ENCODE data around the gene KSR2. TPM values are rescaled to one million over a fixed set of nuclear protein-coding genes. Genes with fewer than 3 reads are reported as not detected.
"Not testable (repeated sequence)": the region's sequence is repeated elsewhere in the genome, so short reads cannot be mapped to it uniquely, and the experiment has no call there.

Gene KSR2
- total RNA-seq, 2 donors from 2014 or later: 0.02 to 0.04 TPM

DNA sequence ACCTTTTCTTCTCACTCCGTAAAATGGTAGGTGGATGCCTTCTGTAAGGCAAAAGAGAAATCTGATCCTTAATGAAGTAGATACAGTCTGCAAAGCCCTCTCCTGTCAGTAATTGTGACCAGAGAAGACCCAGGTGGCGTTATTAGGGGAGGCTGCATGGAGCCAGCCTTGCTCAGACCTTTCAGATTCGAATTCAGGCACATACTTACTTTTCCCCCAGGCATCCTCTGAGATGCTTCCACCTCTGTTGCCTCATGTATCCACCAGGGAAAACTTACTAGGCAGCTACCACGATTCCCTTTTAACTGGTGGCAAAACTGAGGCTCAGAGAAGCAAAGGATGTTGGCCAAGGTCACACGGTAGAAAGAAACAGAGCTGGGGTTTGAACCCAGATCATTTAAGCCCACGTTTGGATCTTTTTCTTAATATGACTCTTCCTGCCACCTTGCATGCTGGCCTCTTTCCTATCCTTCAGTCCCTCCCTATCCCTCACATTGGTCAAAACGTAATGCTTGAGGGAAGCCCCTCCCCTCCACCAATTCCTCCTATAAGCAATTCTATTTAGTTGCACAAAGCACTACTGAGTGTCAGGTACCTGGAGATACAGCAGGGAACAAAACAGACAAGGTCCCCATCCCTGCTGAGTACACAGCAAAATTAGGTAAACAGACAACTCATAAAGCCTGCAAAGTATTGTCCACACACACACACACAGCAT, 179.4 kb downstream of the KSR2 start:
- ATAC-seq (no peak), DNase-seq (ENCODE audit: low spot score in 2 of 2) (no peak)
- Mint-ChIP-seq H3K27ac (no peak overlapping the region), H3K36me3 (peaks cover 0 to 3% of the 10 kb centered on the region in 2 donors), H3K9me3 (peaks cover 8 to 9% of the 10 kb centered on the region in 2 donors)

- Mint-ChIP-seq H3K9me3 (peaks cover 0 to 2% of the 10 kb centered on the region in 2 donors), H3K27ac (no peak overlapping the region), H3K36me3 (no peaks in the 10 kb centered on the region)
- no peak for DNase-seq (ENCODE audit: low spot score in 2 of 2)
- ATAC-seq: no peak
Observed at GRCh38 chr12:117778656-117779055, 190.1 kb downstream of the KSR2 start.

DNA sequence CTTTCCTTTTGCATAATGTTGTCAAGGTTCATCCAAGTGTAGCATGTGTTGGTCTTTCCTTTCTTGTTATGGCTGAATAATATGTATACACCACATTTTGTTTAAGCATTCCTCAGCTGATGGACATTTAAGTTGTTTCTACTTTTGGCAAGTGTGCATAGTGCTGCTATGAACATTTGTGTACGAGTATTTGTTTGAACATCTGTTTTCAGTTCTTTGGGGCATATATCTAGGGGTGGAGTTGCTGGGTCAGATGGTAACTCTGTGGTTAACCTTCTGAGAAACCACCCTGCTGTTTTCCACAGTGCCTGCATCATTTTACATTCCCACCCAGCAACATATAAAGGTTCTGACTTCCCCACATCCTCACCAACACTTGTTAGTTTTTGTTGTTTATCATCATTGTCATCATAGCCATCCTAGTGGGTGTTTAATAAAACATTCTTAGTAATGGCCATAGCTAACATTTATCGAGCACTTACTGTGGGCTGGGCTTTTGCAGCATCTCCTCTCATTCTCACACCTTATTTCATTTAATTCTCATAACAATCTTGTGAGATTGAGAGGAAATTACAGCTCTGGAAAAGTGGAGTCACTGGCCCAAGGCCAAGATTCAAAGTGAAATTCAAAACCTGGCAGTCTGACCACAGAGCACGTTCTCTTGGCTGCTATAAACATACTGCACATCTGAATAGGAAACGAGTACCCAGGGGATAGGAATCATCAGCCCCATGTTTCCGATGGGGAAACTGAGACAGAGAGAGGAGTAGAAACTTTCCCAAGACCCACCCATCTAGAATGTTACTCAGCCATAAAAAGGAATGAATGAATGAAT, 193.6 kb downstream of the KSR2 start:
- Mint-ChIP-seq H3K27ac (no peak overlapping the region), H3K36me3 (no peaks in the 10 kb centered on the region), H3K9me3 (no peaks in the 10 kb centered on the region)
- no peak for DNase-seq (ENCODE audit: low spot score in 2 of 2)
- ATAC-seq: peak in 1 of 2 donors; percentile 46

GRCh38 chr12:117768860-117769259, 199.9 kb downstream of the KSR2 start:
- no peak for ATAC-seq
- Mint-ChIP-seq H3K27ac (no peak overlapping the region), H3K9me3 (peaks cover 12 to 15% of the 10 kb centered on the region in 2 donors), H3K36me3 (peaks cover 0 to 14% of the 10 kb centered on the region in 2 donors)
- no peak for DNase-seq (ENCODE audit: low spot score in 2 of 2)

DNA sequence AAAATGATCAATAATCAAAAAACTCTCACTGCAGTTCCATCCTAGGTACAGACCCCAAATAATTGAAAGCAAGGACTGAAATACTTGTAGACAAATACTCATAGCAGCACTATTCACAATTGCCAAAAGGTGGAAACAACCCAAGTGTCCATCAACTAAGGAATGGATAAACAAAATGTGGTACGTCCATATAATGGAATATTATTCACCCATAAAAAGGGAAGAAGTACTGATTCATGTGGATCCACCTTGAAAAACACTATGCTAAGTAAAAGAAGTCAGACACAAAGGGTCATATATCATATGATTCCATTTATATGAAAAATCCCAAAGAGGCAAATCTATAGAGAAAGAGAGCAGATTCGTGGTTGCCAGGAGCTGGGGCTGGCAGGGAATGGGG, 202.8 kb downstream of the KSR2 start:
- no peak for DNase-seq (ENCODE audit: low spot score in 2 of 2)
- no peak overlapping the region for H3K27ac Mint-ChIP-seq

GRCh38 chr12:117762143-117762542, 206.6 kb downstream of the KSR2 start:
- H3K27ac Mint-ChIP-seq: no peak overlapping the region
- no peak for DNase-seq (ENCODE audit: low spot score in 2 of 2)
- peaks cover 15 to 16% of the 10 kb centered on the region in 2 donors for H3K9me3 Mint-ChIP-seq
- H3K36me3 Mint-ChIP-seq: peaks cover 0 to 14% of the 10 kb centered on the region in 2 donors
- no peak for ATAC-seq

More for the DNA sequence above, 202.8 kb downstream of the KSR2 start:
- H3K9me3 Mint-ChIP-seq: peaks cover 15 to 16% of the 10 kb centered on the region in 2 donors
- peaks cover 0 to 14% of the 10 kb centered on the region in 2 donors for H3K36me3 Mint-ChIP-seq
- ATAC-seq: no peak

DNA sequence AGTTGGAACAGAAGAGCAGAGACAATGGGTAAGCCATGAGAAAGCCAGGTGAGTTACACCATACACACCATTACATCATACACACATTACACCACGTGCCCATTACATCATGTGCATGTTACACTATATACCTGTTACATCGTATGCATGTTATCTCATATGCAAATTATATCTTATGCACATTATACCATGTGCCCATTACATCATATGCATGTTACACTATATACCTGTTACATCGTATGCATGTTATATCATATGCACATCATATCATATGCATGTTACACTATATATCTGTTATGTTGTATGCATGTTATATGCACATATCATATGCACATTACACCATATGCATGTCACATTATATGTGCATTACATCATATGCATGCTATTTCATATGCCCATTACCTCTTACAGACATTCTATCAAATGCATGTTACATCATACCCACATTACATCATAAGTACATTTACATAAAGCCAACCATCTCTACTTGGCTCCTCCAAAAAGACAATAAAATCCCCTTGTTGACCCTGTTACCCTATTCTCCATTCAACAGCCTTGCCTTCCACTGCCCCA, 207.2 kb downstream of the KSR2 start:
- ATAC-seq (no peak), DNase-seq (ENCODE audit: low spot score in 2 of 2) (no peak)
- Mint-ChIP-seq H3K9me3 (peaks cover 14 to 16% of the 10 kb centered on the region in 2 donors), H3K36me3 (peaks cover 0 to 14% of the 10 kb centered on the region in 2 donors), H3K27ac (no peak overlapping the region)

DNA sequence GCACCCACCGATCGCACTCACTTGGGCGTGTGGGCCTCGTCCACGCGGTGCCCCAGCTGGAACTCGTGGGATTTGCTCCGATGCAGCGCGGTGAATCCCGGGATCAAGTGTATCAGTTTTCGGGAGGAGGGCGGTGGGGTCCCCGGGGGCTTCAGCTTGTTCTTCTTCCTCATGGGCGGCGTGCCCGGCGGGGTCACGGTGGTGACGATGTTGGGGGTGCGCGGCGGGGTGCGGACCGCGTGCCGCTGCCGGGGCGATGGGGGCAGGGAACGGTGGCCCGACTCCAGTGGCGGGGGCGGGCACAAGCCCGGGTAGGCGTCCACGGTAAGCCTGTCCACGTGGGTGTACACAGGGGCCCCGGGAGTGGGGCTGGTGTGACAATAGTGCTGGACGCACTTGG, 207.8 kb downstream of the KSR2 start:
- ATAC-seq (no peak), DNase-seq (ENCODE audit: low spot score in 2 of 2) (no peak)
- Mint-ChIP-seq H3K9me3 (peaks cover 8 to 10% of the 10 kb centered on the region in 2 donors), H3K36me3 (peaks cover 0 to 7% of the 10 kb centered on the region in 2 donors), H3K27ac (no peak overlapping the region)

GRCh38 chr12:117750657-117751056, 218.1 kb downstream of the KSR2 start:
- ATAC-seq (no peak), DNase-seq (ENCODE audit: low spot score in 2 of 2) (no peak)
- Mint-ChIP-seq H3K27ac (no peak overlapping the region), H3K36me3 (peaks cover 0 to 4% of the 10 kb centered on the region in 2 donors), H3K9me3 (peaks cover 3 to 9% of the 10 kb centered on the region in 2 donors)

- H3K9me3 Mint-ChIP-seq: peaks cover 3 to 9% of the 10 kb centered on the region in 2 donors
- H3K27ac Mint-ChIP-seq: no peak overlapping the region
- peaks cover 0 to 4% of the 10 kb centered on the region in 2 donors for H3K36me3 Mint-ChIP-seq
- ATAC-seq: no peak
- no peak for DNase-seq (ENCODE audit: low spot score in 2 of 2)
Observed at GRCh38 chr12:117749431-117749830, 219.4 kb downstream of the KSR2 start.

DNA sequence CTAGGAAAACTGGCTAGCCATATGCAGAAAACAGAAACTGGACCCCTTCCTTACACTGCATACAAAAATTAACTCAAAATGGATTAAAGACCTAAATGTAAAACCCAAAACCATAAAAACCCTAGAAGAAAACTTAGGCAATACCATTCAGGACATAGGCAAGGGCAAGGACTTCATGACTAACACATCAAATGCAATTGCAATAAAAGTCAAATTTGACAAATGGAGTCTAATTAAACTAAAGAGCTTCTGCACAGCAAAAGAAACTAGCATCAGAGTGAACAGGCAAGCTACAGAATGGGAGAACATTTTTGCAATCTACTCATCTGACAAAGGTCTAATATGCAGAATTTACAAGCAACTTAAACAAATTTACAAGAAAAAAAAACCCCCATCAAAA, 222.4 kb downstream of the KSR2 start:
- H3K27ac Mint-ChIP-seq; ATAC-seq; DNase-seq (ENCODE audit: low spot score in 2 of 2); H3K36me3 Mint-ChIP-seq; H3K9me3 Mint-ChIP-seq: not testable (repeated sequence)

- no peak for DNase-seq (ENCODE audit: low spot score in 2 of 2)
Observed at GRCh38 chr12:117744418-117744817, 224.4 kb downstream of the KSR2 start.

GRCh38 chr12:117743761-117744160, 225.0 kb downstream of the KSR2 start:
- peaks cover 0 to 5% of the 10 kb centered on the region in 2 donors for H3K9me3 Mint-ChIP-seq
- H3K27ac Mint-ChIP-seq: no peak overlapping the region
- no peak for DNase-seq (ENCODE audit: low spot score in 2 of 2)
- H3K36me3 Mint-ChIP-seq: no peaks in the 10 kb centered on the region
- no peak for ATAC-seq

More at GRCh38 chr12:117744418-117744817, 224.4 kb downstream of the KSR2 start:
- Mint-ChIP-seq H3K27ac (no peak overlapping the region), H3K36me3 (no peaks in the 10 kb centered on the region), H3K9me3 (peaks cover 0 to 5% of the 10 kb centered on the region in 2 donors)
- no peak for ATAC-seq

DNA sequence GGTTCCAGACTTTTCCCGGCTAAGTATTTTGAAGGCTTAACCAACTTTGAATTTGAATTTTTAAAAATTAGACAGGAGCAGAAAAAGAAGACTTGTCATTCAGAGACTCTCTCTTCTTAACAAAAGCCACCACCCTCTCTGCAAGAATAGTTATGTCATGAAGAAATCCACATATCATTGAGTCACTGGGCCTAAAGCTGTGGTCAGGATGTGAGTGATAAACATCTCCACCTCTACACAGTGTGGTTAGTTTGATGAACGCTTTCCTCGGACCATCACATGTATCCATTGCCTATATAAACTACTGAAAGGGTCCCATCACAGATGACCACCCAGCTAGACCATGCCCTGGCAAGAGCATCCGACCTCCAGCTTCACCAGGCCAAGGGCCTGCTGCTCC, 226.1 kb downstream of the KSR2 start:
- ATAC-seq: no peak
- Mint-ChIP-seq H3K36me3 (no peaks in the 10 kb centered on the region), H3K9me3 (peaks cover 0 to 5% of the 10 kb centered on the region in 2 donors), H3K27ac (no peak overlapping the region)
- DNase-seq (ENCODE audit: low spot score in 2 of 2): no peak

- DNase-seq (ENCODE audit: low spot score in 2 of 2) (no peak), ATAC-seq (no peak)
- Mint-ChIP-seq H3K27ac (no peak overlapping the region), H3K36me3 (no peaks in the 10 kb centered on the region), H3K9me3 (no peaks in the 10 kb centered on the region)
Observed at GRCh38 chr12:117738233-117738632, 230.6 kb downstream of the KSR2 start.

- no peak overlapping the region for H3K27ac Mint-ChIP-seq
Observed at GRCh38 chr12:117733549-117733805, 235.3 kb downstream of the KSR2 start.

DNA sequence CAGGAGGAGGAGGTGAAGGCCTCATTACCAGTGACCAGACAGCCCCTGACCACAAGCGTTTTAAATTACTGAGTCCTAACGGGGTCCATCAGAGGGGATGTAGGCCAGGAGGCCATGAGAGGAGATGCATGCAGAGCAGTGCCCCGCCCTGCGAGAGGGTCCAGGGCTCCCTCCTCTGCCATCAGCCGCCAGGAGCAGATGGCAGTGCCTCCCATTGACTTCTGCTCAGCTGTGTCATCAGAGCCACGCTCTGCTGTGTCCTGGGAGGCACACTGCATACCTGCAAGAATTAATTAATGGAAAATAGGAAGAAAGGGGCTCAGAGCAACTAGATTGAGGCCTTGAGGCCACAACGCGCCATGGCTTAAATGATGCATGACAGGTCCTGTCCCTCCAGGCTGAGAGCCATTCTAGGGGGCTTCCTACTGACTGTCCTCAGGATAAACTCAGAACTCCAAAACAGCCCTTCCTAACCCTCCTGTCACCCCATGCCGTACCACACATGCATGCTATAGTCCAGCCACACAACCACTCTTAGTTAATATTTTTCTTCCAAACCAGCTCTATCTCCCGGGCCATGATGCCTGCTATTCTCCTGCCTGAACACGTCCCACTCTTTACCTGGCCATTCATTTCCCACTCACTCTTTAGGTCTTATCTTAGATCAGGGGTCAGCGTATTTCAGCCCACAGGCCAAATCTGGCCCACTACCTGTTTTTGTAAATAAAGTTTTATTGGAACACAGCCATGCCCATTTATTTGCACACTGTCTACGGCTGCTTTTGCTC, 235.8 kb downstream of the KSR2 start:
- Mint-ChIP-seq H3K27ac (no peak overlapping the region), H3K36me3 (no peaks in the 10 kb centered on the region), H3K9me3 (no peaks in the 10 kb centered on the region)
- ATAC-seq (no peak), DNase-seq (ENCODE audit: low spot score in 2 of 2) (no peak)

More at GRCh38 chr12:117733549-117733805, 235.3 kb downstream of the KSR2 start:
- ATAC-seq (no peak), DNase-seq (ENCODE audit: low spot score in 2 of 2) (no peak)
- Mint-ChIP-seq H3K36me3 (no peaks in the 10 kb centered on the region), H3K9me3 (no peaks in the 10 kb centered on the region)
